Neuronal stem cell (in vitro differentiated cells): Measurements from ENCODE around the gene TMEM139. TPM values are rescaled to one million over a fixed set of nuclear protein-coding genes. Genes with fewer than 3 reads are reported as not detected.
A peak's percentile ranks its signal among the peaks of the same experiment; 100 is the strongest.

Experiments used
- DNase-seq: peaks from one replicate; pipeline ENCODE4 v3.0.0-alpha.2; 2013; ENCODE audit warnings: low spot score
- H2AFZ ChIP-seq: one replicate; pipeline ENCODE4 v1.6.1; 2013; ENCODE audit warnings: mild to moderate bottlenecking, low read length, inconsistent platforms
- H2AK5ac ChIP-seq: 2 replicates; pipeline ENCODE4 v1.6.1; 2013; ENCODE audit warnings: low read depth, mild to moderate bottlenecking, inconsistent platforms, low read length, moderate library complexity, mixed read lengths
- H2BK120ac ChIP-seq: 2 replicates; pipeline ENCODE4 v1.6.1; 2013; ENCODE audit warnings: low read depth, mild to moderate bottlenecking, inconsistent platforms, low read length, moderate library complexity, mixed read lengths
- H2BK12ac ChIP-seq: one replicate; pipeline ENCODE4 v1.6.1; 2013; ENCODE audit warnings: low read length, inconsistent platforms
- H2BK15ac ChIP-seq: 2 replicates; pipeline ENCODE4 v1.6.1; 2013; ENCODE audit warnings: mild to moderate bottlenecking, low read length, inconsistent platforms, mixed read lengths
- H2BK5ac ChIP-seq: one replicate; pipeline ENCODE4 v1.6.1; 2013; ENCODE audit warnings: inconsistent platforms, mild to moderate bottlenecking, low read length, moderate library complexity
- H3K14ac ChIP-seq: one replicate; pipeline ENCODE4 v1.6.1; 2013; ENCODE audit warnings: low read length, inconsistent platforms
- H3K18ac ChIP-seq: 2 replicates; pipeline ENCODE4 v1.6.1; 2013; ENCODE audit warnings: low read length, inconsistent platforms
- H3K23ac ChIP-seq: 2 replicates; pipeline ENCODE4 v1.6.1; 2013; ENCODE audit warnings: low read depth, mild to moderate bottlenecking, mixed read lengths, low read length, inconsistent platforms; ENCODE audit not compliant: poor library complexity
- H3K27ac ChIP-seq: replicated peaks from 3 replicates; pipeline ENCODE4 v1.5.1; 2013; ENCODE audit warnings: low read length, inconsistent platforms
- H3K27me3 ChIP-seq, 3 experiments: 2 replicates each; pipeline ENCODE4 v1.6.1; 2013; ENCODE audit warnings: low read length in 3 of 3, mild to moderate bottlenecking in 2 of 3, inconsistent platforms in 1 of 3, low read depth in 1 of 3, mixed read lengths in 1 of 3, moderate library complexity in 1 of 3; ENCODE audit not compliant: control insufficient read depth in 3 of 3, insufficient read depth in 3 of 3
- H3K36me3 ChIP-seq, 2 donors: replicated peaks in 1 of 2; 2 replicates each; pipeline ENCODE4 v1.6.1; 2013; ENCODE audit warnings: low read length in 2 of 2; ENCODE audit not compliant: control insufficient read depth in 2 of 2, insufficient read depth in 2 of 2
- H3K4ac ChIP-seq: 2 replicates; pipeline ENCODE4 v1.6.1; 2013; ENCODE audit warnings: inconsistent platforms, mild to moderate bottlenecking, low read length, moderate library complexity
- H3K4me1 ChIP-seq, 2 donors: 1 replicate in 1 of 2; 2 replicates in 1 of 2; pipeline ENCODE4 v1.6.1; 2013; ENCODE audit warnings: low read length in 2 of 2, low read depth in 1 of 2; ENCODE audit not compliant: control insufficient read depth in 2 of 2, insufficient read depth in 1 of 2
- H3K4me2 ChIP-seq: one replicate; pipeline ENCODE4 v1.6.1; 2013; ENCODE audit warnings: mild to moderate bottlenecking, low read length, inconsistent platforms; ENCODE audit not compliant: insufficient read depth, poor library complexity, severe bottlenecking
- H3K4me3 ChIP-seq, 2 donors: 2 replicates each; pipeline ENCODE4 v1.5.1; 2013; ENCODE audit warnings: low read length in 2 of 2, mild to moderate bottlenecking in 2 of 2, inconsistent platforms in 1 of 2, moderate library complexity in 1 of 2
- H3K79me1 ChIP-seq: one replicate; pipeline ENCODE4 v1.6.1; 2013; ENCODE audit warnings: low read depth, mild to moderate bottlenecking, inconsistent platforms, low read length, moderate library complexity
- H3K9ac ChIP-seq: one replicate; pipeline ENCODE4 v1.6.1; 2013; ENCODE audit warnings: mild to moderate bottlenecking, low read depth, low read length, inconsistent platforms; ENCODE audit not compliant: poor library complexity
- H3K9me3 ChIP-seq, 2 donors: replicated peaks in 1 of 2; 2 replicates each; pipeline versions ENCODE3 to v1.6.1; 2013; ENCODE audit warnings: low read length in 2 of 2, mild to moderate bottlenecking in 2 of 2, inconsistent platforms in 1 of 2, low read depth in 1 of 2, mixed read lengths in 1 of 2, moderate library complexity in 1 of 2; ENCODE audit not compliant: control insufficient read depth in 2 of 2, insufficient read depth in 1 of 2
- H4K8ac ChIP-seq: one replicate; pipeline ENCODE4 v1.6.1; 2013; ENCODE audit warnings: low read depth, mild to moderate bottlenecking, inconsistent platforms, low read length, moderate library complexity
- H4K91ac ChIP-seq: one replicate; pipeline ENCODE4 v1.6.1; 2013; ENCODE audit warnings: low read length, low read depth, mild to moderate bottlenecking, inconsistent platforms; ENCODE audit not compliant: poor library complexity
- WGBS, 2 donors: extraction: QIAGEN DNeasy Blood & Tissue Kit; methylation state at CpG; one replicate each; pipeline ENCODE4 v1.1.7; 2013; ENCODE audit warnings: missing lambda C conversion rate in 2 of 2, mixed read lengths in 1 of 2; ENCODE audit not compliant: insufficient read length in 2 of 2, insufficient replicate concordance in 1 of 2; ENCODE audit errors: extremely low coverage in 2 of 2; 5-methylcytosine and 5-hydroxymethylcytosine counted together
- polyA plus RNA-seq, 2 experiments: library from polyadenylated mRNA; stranded (reverse); fragments of 200-250 nt; gene quantifications; one replicate each; pipeline ENCODE4 v1.2.3, GENCODE V29; 2013

The TMEM139 gene
- 4.3 TPM for polyA plus RNA-seq (2013, experiment 1 of 2)
- polyA plus RNA-seq (2013, experiment 2 of 2) = 4.0 TPM

GRCh38 chr7:143284591-143285469, at the start of gene TMEM139:
Gene TMEM139 (plus strand): TSS chr7:143284958. CDS start chr7:143285958, 1,000 bp downstream.
- H3K79me1 ChIP-seq = no peaks in the 10 kb centered on the region
- no peak within 1 kb of the TSS for H2BK12ac ChIP-seq
- H3K27ac ChIP-seq = peak within 1 kb of the TSS; percentile 28
- H3K9ac ChIP-seq = no peak within 1 kb of the TSS
- H3K23ac ChIP-seq = no peak within 1 kb of the TSS
- H3K4me1 ChIP-seq = peaks cover 10 to 14% of the 10 kb centered on the region in 2 donors
- no CpG with 5 or more reads among the region's 19 CpGs for WGBS, 2 donors
- H3K4ac ChIP-seq = no peak within 1 kb of the TSS
- no peak within 1 kb of the TSS for H2BK5ac ChIP-seq
- H2AK5ac ChIP-seq = no peak within 1 kb of the TSS
- H4K8ac ChIP-seq = no peak within 1 kb of the TSS
- no peak within 1 kb of the TSS for H2BK120ac ChIP-seq
- peak within 1 kb of the TSS; percentile 71 for H2AFZ ChIP-seq
- H2BK15ac ChIP-seq = peak within 1 kb of the TSS; percentile 11
- H3K18ac ChIP-seq = peak within 1 kb of the TSS; percentile 55
- peak within 1 kb of the TSS in 1 of 2 donors; percentile 23 for H3K4me3 ChIP-seq
- no peak for DNase-seq
- peak within 1 kb of the TSS; percentile 34 for H3K4me2 ChIP-seq
- H3K14ac ChIP-seq = no peak within 1 kb of the TSS
- H3K27me3 ChIP-seq = peaks cover 0 to 3% (median 0%) of the 10 kb centered on the region in 3 experiments
- peaks cover 2 to 4% of the 10 kb centered on the region in 2 donors for H3K36me3 ChIP-seq
- H3K9me3 ChIP-seq = peaks cover 6 to 14% of the 10 kb centered on the region in 2 donors
- no peak within 1 kb of the TSS for H4K91ac ChIP-seq

GRCh38 chr7:143235561-143235960, 49.2 kb upstream of the TMEM139 start:
- no peak overlapping the region for H3K4me2 ChIP-seq
- no CpG with 5 or more reads among the region's 1 CpG for WGBS, 2 donors
- H2BK15ac ChIP-seq = no peak overlapping the region
- H2AK5ac ChIP-seq = no peak overlapping the region
- no peak overlapping the region for H2AFZ ChIP-seq
- no peak overlapping the region for H4K91ac ChIP-seq
- no peak overlapping the region for H3K23ac ChIP-seq
- H3K27ac ChIP-seq = no peak overlapping the region
- H3K4me3 ChIP-seq = no peak overlapping the region
- no peak overlapping the region for H2BK5ac ChIP-seq
- H3K4ac ChIP-seq = no peak overlapping the region
- H3K9ac ChIP-seq = no peak overlapping the region
- peaks cover 0 to 11% of the 10 kb centered on the region in 2 donors for H3K9me3 ChIP-seq
- no peak overlapping the region for H4K8ac ChIP-seq
- peaks cover 0 to 2% of the 10 kb centered on the region in 2 donors for H3K36me3 ChIP-seq
- H2BK12ac ChIP-seq = no peak overlapping the region
- H3K18ac ChIP-seq = no peak overlapping the region
- no peak overlapping the region for H3K14ac ChIP-seq
- DNase-seq = no peak
- peaks cover 0 to 3% of the 10 kb centered on the region in 2 donors for H3K4me1 ChIP-seq
- peaks cover 0 to 2% (median 0%) of the 10 kb centered on the region in 3 experiments for H3K27me3 ChIP-seq
- H3K79me1 ChIP-seq = peaks cover 3% of the 10 kb centered on the region
- no peak overlapping the region for H2BK120ac ChIP-seq

GRCh38 chr7:143236408-143236990, 48.3 kb upstream of the TMEM139 start:
- no peak overlapping the region for H3K9ac ChIP-seq
- no CpG with 5 or more reads among the region's 3 CpGs for WGBS, 2 donors

GRCh38 chr7:143237366-143237765, 47.4 kb upstream of the TMEM139 start:
- H3K36me3 ChIP-seq = no peaks in the 10 kb centered on the region
- no peak overlapping the region for H3K23ac ChIP-seq
- H3K14ac ChIP-seq = no peak overlapping the region
- peaks cover 0 to 1% of the 10 kb centered on the region in 2 donors for H3K4me1 ChIP-seq
- no peak overlapping the region for H2AK5ac ChIP-seq
- no peak overlapping the region for H2BK15ac ChIP-seq
- H3K79me1 ChIP-seq = no peaks in the 10 kb centered on the region
- no peak overlapping the region for H3K9ac ChIP-seq
- no peak overlapping the region for H2BK120ac ChIP-seq
- DNase-seq = no peak
- H4K91ac ChIP-seq = no peak overlapping the region
- no peak overlapping the region for H3K18ac ChIP-seq
- no peak overlapping the region for H3K4ac ChIP-seq
- H2AFZ ChIP-seq = no peak overlapping the region
- no peak overlapping the region for H4K8ac ChIP-seq
- no peak overlapping the region for H3K4me2 ChIP-seq
- no peak overlapping the region for H2BK5ac ChIP-seq
- no peak overlapping the region for H3K4me3 ChIP-seq
- H2BK12ac ChIP-seq = no peak overlapping the region
- peaks cover 0 to 3% (median 0%) of the 10 kb centered on the region in 3 experiments for H3K27me3 ChIP-seq
- peaks cover 0 to 5% of the 10 kb centered on the region in 2 donors for H3K9me3 ChIP-seq
- H3K27ac ChIP-seq = no peak overlapping the region

More at GRCh38 chr7:143236408-143236990, 48.3 kb upstream of the TMEM139 start:
- H3K27ac ChIP-seq = no peak overlapping the region
- H2BK15ac ChIP-seq = no peak overlapping the region
- H3K4me1 ChIP-seq = peaks cover 0 to 1% of the 10 kb centered on the region in 2 donors
- H3K4me3 ChIP-seq = no peak overlapping the region
- H4K91ac ChIP-seq = no peak overlapping the region
- H3K4ac ChIP-seq = no peak overlapping the region
- H3K14ac ChIP-seq = no peak overlapping the region
- H2BK12ac ChIP-seq = no peak overlapping the region
- H3K4me2 ChIP-seq = no peak overlapping the region
- no peaks in the 10 kb centered on the region for H3K27me3 ChIP-seq
- H3K18ac ChIP-seq = no peak overlapping the region
- H2BK5ac ChIP-seq = no peak overlapping the region
- no peaks in the 10 kb centered on the region for H3K36me3 ChIP-seq
- no peak overlapping the region for H2AK5ac ChIP-seq
- no peaks in the 10 kb centered on the region for H3K79me1 ChIP-seq
- no peak overlapping the region for H3K23ac ChIP-seq
- no peak overlapping the region for H2BK120ac ChIP-seq
- no peak overlapping the region for H2AFZ ChIP-seq
- no peak overlapping the region for H4K8ac ChIP-seq
- H3K9me3 ChIP-seq = peaks cover 0 to 5% of the 10 kb centered on the region in 2 donors
- DNase-seq = no peak
